Trophoblast cell (in vitro differentiated cells and primary cell): ENCODE measurements around the gene RAB31.

Experiments
- DNase-seq, 2 donors: peaks; one replicate each; pipeline ENCODE4 v3.0.0-alpha.2; 2016
- H2AFZ ChIP-seq: 2 replicates; pipeline ENCODE4 v1.6.1; 2013; ENCODE audit warnings: low read length, moderate library complexity, mild to moderate bottlenecking; ENCODE audit not compliant: insufficient read depth, poor library complexity
- H2AK5ac ChIP-seq: 2 replicates; pipeline ENCODE4 v1.6.1; 2013; ENCODE audit warnings: mild to moderate bottlenecking, low read length
- H2BK120ac ChIP-seq: 2 replicates; pipeline ENCODE4 v1.6.1; 2013; ENCODE audit warnings: low read length, mild to moderate bottlenecking, moderate library complexity; ENCODE audit not compliant: insufficient read depth, poor library complexity
- H2BK12ac ChIP-seq: 2 replicates; pipeline ENCODE4 v1.6.1; 2013; ENCODE audit warnings: mild to moderate bottlenecking, low read length, moderate library complexity
- H2BK5ac ChIP-seq: 2 replicates; pipeline ENCODE4 v1.6.1; 2013; ENCODE audit warnings: low read length, low read depth, moderate library complexity, mild to moderate bottlenecking; ENCODE audit not compliant: poor library complexity
- H3K14ac ChIP-seq: 2 replicates; pipeline ENCODE4 v1.6.1; 2013; ENCODE audit warnings: mild to moderate bottlenecking, low read length
- H3K18ac ChIP-seq: 2 replicates; pipeline ENCODE4 v1.6.1; 2013; ENCODE audit warnings: mild to moderate bottlenecking, low read length
- H3K23ac ChIP-seq: 2 replicates; pipeline ENCODE4 v1.6.1; 2013; ENCODE audit warnings: low read length
- H3K27ac ChIP-seq: 2 replicates; pipeline ENCODE4 v1.5.1; 2013; ENCODE audit warnings: low read depth, mild to moderate bottlenecking, inconsistent platforms, low read length, moderate library complexity
- H3K27me3 ChIP-seq: 2 replicates; pipeline ENCODE4 v1.6.1; 2013; ENCODE audit warnings: inconsistent platforms, mild to moderate bottlenecking, low read length, moderate library complexity; ENCODE audit not compliant: insufficient read depth
- H3K36me3 ChIP-seq, 2 experiments: 1 replicate in 1 of 2; 2 replicates in 1 of 2; pipeline ENCODE4 v1.6.1; 2013; ENCODE audit warnings: low read length in 2 of 2, mild to moderate bottlenecking in 2 of 2, moderate library complexity in 1 of 2; ENCODE audit not compliant: insufficient read depth in 2 of 2, control insufficient read depth in 1 of 2
- H3K4ac ChIP-seq: 2 replicates; pipeline ENCODE4 v1.6.1; 2013; ENCODE audit warnings: low read depth, mild to moderate bottlenecking, low read length, moderate library complexity
- H3K4me1 ChIP-seq, 2 experiments: 1 replicate in 1 of 2; 2 replicates in 1 of 2; pipeline ENCODE4 v1.6.1; 2013; ENCODE audit warnings: low read length in 2 of 2, mild to moderate bottlenecking in 2 of 2, moderate library complexity in 1 of 2; ENCODE audit not compliant: insufficient read depth in 2 of 2, control insufficient read depth in 1 of 2
- H3K4me2 ChIP-seq: 2 replicates; pipeline ENCODE4 v1.6.1; 2013; ENCODE audit warnings: inconsistent platforms, mild to moderate bottlenecking, low read length, moderate library complexity
- H3K4me3 ChIP-seq: 2 replicates; pipeline ENCODE4 v1.5.1; 2013; ENCODE audit warnings: mild to moderate bottlenecking, low read depth, low read length, inconsistent platforms
- H3K79me1 ChIP-seq: one replicate; pipeline ENCODE4 v1.6.1; 2013; ENCODE audit warnings: low read length
- H3K79me2 ChIP-seq: 2 replicates; pipeline ENCODE4 v1.6.1; 2013; ENCODE audit warnings: low read length, mild to moderate bottlenecking; ENCODE audit not compliant: control insufficient read depth, insufficient read depth, poor library complexity
- H3K9ac ChIP-seq: 2 replicates; pipeline ENCODE4 v1.6.1; 2013; ENCODE audit warnings: mild to moderate bottlenecking, low read length
- H3K9me3 ChIP-seq: 2 replicates; pipeline ENCODE4 v1.6.1; 2013; ENCODE audit warnings: low read depth, mild to moderate bottlenecking, control low read depth, inconsistent platforms, low read length; ENCODE audit not compliant: insufficient read depth
- H4K12ac ChIP-seq: 2 replicates; pipeline ENCODE4 v1.6.1; 2013; ENCODE audit warnings: low read depth, mild to moderate bottlenecking, low read length, moderate library complexity
- H4K8ac ChIP-seq: 2 replicates; pipeline ENCODE4 v1.6.1; 2013; ENCODE audit warnings: low read depth, mild to moderate bottlenecking, low read length, moderate library complexity
- H4K91ac ChIP-seq: one replicate; pipeline ENCODE4 v1.6.1; 2013; ENCODE audit warnings: low read depth, mild to moderate bottlenecking, low read length, moderate library complexity
- WGBS: extraction: QIAGEN DNeasy Blood & Tissue Kit; methylation state at CpG from one replicate; pipeline ENCODE4 v1.1.7; 2013; ENCODE audit warnings: missing lambda C conversion rate; ENCODE audit not compliant: insufficient read length, insufficient coverage; ENCODE audit errors: extremely low coverage; 5-methylcytosine and 5-hydroxymethylcytosine counted together

The RAB31 gene

GRCh38 chr18:9827211-9827792 is 119.2 kb downstream of the RAB31 start:
- Histone ChIP-seq H3K9me3 (no peaks in the 10 kb centered on the region), H3K23ac (no peak overlapping the region), H2AFZ (no peak overlapping the region), H4K12ac (no peak overlapping the region), H2BK12ac (no peak overlapping the region), H3K4me3 (no peak overlapping the region), H3K79me2 (no peaks in the 10 kb centered on the region), H3K4me1 (peaks cover 11 to 16% of the 10 kb centered on the region in 2 experiments), H3K4ac (no peak overlapping the region), H3K18ac (no peak overlapping the region), H2AK5ac (no peak overlapping the region), H3K36me3 (peaks cover 13 to 35% of the 10 kb centered on the region in 2 experiments), H3K4me2 (no peak overlapping the region), H3K27ac (no peak overlapping the region), H4K8ac (no peak overlapping the region), H3K79me1 (peaks cover 7% of the 10 kb centered on the region), H3K14ac (no peak overlapping the region), H3K27me3 (no peaks in the 10 kb centered on the region), H2BK5ac (no peak overlapping the region), H2BK120ac (no peak overlapping the region), H3K9ac (no peak overlapping the region), H4K91ac (no peak overlapping the region)
- no CpG with 5 or more reads among the region's 7 CpGs for WGBS
- DNase-seq, result no peak

- Histone ChIP-seq H3K18ac (no peak overlapping the region), H3K14ac (no peak overlapping the region)
- no CpG with 5 or more reads among the region's 14 CpGs for WGBS
Measured at GRCh38 chr18:9827793-9828505, 119.8 kb downstream of the RAB31 start.

GRCh38 chr18:9828506-9829396 is 120.7 kb downstream of the RAB31 start:
- H2BK5ac ChIP-seq, result no peak overlapping the region
- no peak overlapping the region for H4K91ac ChIP-seq
- no peak overlapping the region for H3K9ac ChIP-seq
- H3K79me2 ChIP-seq, result peaks cover 2% of the 10 kb centered on the region
- peaks cover 6% of the 10 kb centered on the region for H3K79me1 ChIP-seq
- no peak overlapping the region for H4K8ac ChIP-seq
- H3K9me3 ChIP-seq, result no peaks in the 10 kb centered on the region
- no peak overlapping the region for H3K18ac ChIP-seq
- no peak overlapping the region for H2BK120ac ChIP-seq
- WGBS, result no CpG with 5 or more reads among the region's 15 CpGs
- H3K36me3 ChIP-seq, result peaks cover 23 to 40% of the 10 kb centered on the region in 2 experiments
- no peak overlapping the region for H2AK5ac ChIP-seq
- peaks cover 11 to 14% of the 10 kb centered on the region in 2 experiments for H3K4me1 ChIP-seq
- no peaks in the 10 kb centered on the region for H3K27me3 ChIP-seq
- H3K4me3 ChIP-seq, result no peak overlapping the region
- no peak for DNase-seq
- no peak overlapping the region for H3K23ac ChIP-seq
- no peak overlapping the region for H3K27ac ChIP-seq
- H3K4ac ChIP-seq, result no peak overlapping the region
- H4K12ac ChIP-seq, result no peak overlapping the region
- no peak overlapping the region for H2BK12ac ChIP-seq
- H3K4me2 ChIP-seq, result no peak overlapping the region
- no peak overlapping the region for H2AFZ ChIP-seq
- no peak overlapping the region for H3K14ac ChIP-seq

More at GRCh38 chr18:9827793-9828505, 119.8 kb downstream of the RAB31 start:
- peak; percentile 57 to 70 for DNase-seq
- Histone ChIP-seq H3K4me1 (peaks cover 11 to 16% of the 10 kb centered on the region in 2 experiments), H3K27ac (no peak overlapping the region), H3K79me2 (no peaks in the 10 kb centered on the region), H3K9ac (no peak overlapping the region), H4K8ac (no peak overlapping the region), H3K4me2 (no peak overlapping the region), H3K23ac (no peak overlapping the region), H2AK5ac (no peak overlapping the region), H3K9me3 (no peaks in the 10 kb centered on the region), H4K91ac (no peak overlapping the region), H3K27me3 (no peaks in the 10 kb centered on the region), H3K4ac (no peak overlapping the region), H2AFZ (no peak overlapping the region), H2BK12ac (no peak overlapping the region), H3K4me3 (no peak overlapping the region), H3K36me3 (peaks cover 19 to 37% of the 10 kb centered on the region in 2 experiments), H3K79me1 (peaks cover 7% of the 10 kb centered on the region), H2BK5ac (no peak overlapping the region), H2BK120ac (no peak overlapping the region), H4K12ac (no peak overlapping the region)

- Histone ChIP-seq H2AK5ac (no peak overlapping the region), H3K4me1 (peaks cover 9 to 11% of the 10 kb centered on the region in 2 experiments), H3K14ac (no peak overlapping the region), H3K79me1 (peaks cover 6% of the 10 kb centered on the region), H3K4me3 (no peak overlapping the region), H3K4me2 (no peak overlapping the region), H3K23ac (no peak overlapping the region), H4K12ac (no peak overlapping the region), H2BK120ac (no peak overlapping the region), H2AFZ (no peak overlapping the region), H3K9ac (no peak overlapping the region), H3K27me3 (no peaks in the 10 kb centered on the region), H3K9me3 (no peaks in the 10 kb centered on the region), H3K4ac (no peak overlapping the region), H3K27ac (no peak overlapping the region), H3K18ac (no peak overlapping the region), H3K36me3 (peaks cover 23 to 39% of the 10 kb centered on the region in 2 experiments), H4K91ac (no peak overlapping the region), H2BK5ac (no peak overlapping the region), H2BK12ac (no peak overlapping the region), H3K79me2 (peaks cover 2% of the 10 kb centered on the region), H4K8ac (no peak overlapping the region)
- DNase-seq, result no peak
- WGBS, result no CpG with 5 or more reads among the region's 6 CpGs
Measured at GRCh38 chr18:9829397-9829712, 121.3 kb downstream of the RAB31 start.
